LNCAP (cell line): ENCODE data around the gene GAB1.

Experiments used
- TF ChIP-seq, protein P1 (sequence below): fragments of 450-650 bp; IDR thresholded peaks from 2 replicates; pipeline ENCODE4 v1.5.1; 2017; ENCODE audit warnings: mild to moderate bottlenecking

GAB1 gene

DNA sequence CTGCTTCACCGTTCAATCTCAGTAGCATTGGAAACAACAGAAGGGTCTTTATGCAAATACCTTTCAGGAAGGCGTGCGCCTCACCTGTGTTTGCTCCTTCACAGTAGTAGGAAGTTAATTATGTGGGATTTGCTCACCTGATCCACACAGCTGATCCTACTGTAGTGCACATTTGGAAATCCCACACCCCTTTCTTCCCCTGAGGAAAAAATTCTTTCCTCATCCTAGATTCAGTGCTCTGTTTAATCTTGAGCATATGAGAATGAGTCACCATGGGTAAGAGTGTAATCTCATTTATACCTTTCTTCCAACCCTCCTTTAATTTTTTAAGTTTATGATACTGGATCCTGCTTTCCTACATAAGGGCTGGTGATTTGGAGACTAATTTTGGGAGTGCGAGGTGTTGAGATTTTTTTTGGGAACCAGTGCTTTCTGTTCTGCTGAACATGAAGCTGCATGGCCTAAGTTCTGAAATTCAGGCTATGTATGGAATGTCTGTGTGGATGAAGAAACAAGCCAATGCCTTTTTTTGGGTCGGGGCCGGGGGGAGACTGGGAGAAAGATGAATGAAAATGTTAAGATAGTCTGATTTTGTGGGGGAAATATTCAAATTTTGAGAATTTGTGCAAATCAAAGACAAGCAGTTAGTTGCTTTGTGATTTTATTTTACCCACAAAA lies 19.0 kb downstream of the GAB1 start:
- TF ChIP-seq, protein P1, sequence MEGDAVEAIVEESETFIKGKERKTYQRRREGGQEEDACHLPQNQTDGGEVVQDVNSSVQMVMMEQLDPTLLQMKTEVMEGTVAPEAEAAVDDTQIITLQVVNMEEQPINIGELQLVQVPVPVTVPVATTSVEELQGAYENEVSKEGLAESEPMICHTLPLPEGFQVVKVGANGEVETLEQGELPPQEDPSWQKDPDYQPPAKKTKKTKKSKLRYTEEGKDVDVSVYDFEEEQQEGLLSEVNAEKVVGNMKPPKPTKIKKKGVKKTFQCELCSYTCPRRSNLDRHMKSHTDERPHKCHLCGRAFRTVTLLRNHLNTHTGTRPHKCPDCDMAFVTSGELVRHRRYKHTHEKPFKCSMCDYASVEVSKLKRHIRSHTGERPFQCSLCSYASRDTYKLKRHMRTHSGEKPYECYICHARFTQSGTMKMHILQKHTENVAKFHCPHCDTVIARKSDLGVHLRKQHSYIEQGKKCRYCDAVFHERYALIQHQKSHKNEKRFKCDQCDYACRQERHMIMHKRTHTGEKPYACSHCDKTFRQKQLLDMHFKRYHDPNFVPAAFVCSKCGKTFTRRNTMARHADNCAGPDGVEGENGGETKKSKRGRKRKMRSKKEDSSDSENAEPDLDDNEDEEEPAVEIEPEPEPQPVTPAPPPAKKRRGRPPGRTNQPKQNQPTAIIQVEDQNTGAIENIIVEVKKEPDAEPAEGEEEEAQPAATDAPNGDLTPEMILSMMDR = no peak

DNA sequence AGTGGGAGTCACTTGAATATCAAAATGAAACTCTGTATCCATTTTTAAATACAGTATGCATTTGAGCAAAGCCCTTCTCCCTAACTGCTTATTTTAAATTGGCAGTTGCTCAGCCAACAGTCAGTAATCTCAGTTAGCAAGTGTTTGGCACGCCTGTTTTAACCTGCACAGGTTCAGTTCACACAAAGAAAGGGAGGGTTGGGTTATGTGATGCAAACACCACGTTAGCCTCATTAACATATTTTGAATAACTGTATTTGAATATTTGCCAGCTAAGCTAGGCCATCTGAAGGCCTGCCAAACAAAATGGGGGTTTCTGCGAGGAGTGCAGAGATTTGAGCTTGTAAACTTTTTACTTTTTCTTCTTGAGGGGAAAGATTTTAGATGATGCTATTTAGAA lies 19.8 kb downstream of the GAB1 start:
- TF ChIP-seq, protein P1 = no peak

DNA sequence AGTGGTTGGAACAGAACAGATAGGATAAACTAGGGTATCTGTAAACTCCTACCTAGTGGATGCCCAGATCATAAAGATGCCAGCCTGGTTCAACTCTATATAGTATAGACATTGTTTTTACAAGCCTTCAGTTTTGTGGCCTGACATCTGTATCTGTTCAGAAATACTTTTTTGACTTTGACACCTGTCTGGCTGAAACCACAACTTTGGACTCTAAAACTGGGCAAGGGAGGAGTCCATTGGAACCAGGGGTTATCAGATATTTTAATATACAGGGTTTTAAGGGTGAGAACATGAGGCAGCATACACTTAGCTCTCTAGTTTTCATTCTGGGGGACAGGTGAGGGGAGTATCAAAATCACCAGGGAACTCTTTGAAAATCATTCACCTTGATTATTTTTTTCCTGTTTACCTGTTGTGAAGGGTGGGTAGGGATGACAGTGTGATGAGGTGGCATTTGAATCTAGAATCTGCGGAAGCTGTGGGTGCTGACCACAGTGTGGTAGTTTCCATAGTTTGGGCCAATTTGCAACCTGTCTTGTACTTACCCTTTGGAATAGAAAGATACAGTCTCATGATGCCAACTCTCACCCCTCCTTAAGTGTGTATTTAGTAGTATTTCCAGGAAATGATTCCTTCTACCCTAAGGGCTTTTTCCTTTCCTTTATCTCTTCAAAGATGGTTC lies 20.6 kb downstream of the GAB1 start:
- TF ChIP-seq, protein P1 = no peak

DNA sequence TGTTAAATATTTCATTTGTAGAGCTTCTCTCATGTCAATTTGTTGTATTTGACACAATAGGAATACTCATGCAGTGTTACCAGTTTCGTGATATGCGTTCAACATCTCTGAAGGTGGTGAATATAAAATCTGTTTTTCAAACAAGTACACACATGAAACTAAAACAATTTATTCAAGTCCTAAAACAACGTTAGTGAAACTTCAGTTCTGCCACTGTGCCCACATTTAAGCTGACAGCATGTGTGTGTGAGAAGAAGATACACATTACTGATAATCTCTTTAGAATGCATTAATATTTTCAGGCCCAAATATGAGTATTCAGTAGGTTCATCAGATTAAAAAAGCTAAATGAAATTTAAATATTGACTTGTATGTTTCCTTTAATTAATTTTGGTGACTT lies 21.7 kb downstream of the GAB1 start:
- TF ChIP-seq, protein P1 = no peak

DNA sequence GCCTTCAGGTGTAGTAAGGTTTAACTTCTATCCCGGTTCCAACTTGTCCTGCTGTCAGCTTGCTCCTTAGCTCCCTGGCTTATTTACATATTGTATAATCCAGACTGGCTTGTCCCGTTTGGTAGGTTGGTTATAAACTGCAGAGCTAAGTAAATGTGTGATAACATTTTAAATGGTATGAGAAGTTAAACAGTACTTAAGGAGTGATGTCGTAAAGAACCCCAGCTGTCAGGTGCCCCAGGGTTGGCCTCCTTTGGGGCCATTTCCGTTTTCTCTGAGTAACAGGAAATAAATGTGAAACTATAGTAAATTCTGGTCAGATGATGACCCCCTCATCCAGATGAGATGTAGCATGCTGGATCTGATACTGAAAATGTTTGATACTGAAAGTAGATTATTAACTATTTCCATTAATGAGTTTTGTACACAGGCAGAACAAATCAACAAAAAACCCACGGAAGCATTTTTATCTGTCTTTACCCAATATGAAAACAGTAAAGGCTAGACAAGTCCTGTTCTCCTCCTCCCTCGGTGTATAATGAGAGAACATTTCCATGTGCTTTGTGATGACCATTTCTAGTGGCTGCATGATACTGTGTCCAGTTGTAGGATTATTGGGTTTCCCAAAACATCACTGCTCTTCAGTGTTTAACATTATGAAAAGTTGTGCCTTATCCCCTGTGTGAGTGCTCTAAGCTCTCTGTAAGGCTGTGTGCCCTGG lies 22.4 kb downstream of the GAB1 start:
- TF ChIP-seq, protein P1 = no peak

DNA sequence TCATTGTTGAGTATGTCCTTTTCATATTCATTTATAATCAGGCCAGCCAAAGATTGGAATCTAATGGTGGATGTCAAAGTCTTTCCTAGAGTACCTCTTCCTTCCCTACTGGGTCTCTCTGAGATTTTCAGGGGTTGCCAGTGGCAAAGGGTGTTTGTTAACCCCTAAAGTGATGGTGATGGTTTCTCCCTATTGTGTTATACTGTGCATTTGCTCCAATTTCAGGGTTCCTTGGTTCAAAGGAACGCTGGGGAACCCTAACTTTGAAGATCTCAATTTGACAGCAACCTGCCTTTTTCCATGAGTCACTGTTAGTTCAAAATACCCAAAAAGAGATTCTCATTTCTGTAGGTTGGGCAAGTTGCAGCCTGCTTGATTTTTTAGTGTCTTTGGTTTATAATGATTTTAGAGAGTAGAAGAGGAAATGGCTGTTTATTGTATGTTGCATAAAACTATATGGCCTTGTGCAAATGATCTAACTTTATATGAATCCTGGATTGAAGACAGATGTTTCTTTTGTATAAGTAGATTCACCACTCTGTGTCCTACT lies 23.0 kb downstream of the GAB1 start:
- TF ChIP-seq, protein P1 = no peak

DNA sequence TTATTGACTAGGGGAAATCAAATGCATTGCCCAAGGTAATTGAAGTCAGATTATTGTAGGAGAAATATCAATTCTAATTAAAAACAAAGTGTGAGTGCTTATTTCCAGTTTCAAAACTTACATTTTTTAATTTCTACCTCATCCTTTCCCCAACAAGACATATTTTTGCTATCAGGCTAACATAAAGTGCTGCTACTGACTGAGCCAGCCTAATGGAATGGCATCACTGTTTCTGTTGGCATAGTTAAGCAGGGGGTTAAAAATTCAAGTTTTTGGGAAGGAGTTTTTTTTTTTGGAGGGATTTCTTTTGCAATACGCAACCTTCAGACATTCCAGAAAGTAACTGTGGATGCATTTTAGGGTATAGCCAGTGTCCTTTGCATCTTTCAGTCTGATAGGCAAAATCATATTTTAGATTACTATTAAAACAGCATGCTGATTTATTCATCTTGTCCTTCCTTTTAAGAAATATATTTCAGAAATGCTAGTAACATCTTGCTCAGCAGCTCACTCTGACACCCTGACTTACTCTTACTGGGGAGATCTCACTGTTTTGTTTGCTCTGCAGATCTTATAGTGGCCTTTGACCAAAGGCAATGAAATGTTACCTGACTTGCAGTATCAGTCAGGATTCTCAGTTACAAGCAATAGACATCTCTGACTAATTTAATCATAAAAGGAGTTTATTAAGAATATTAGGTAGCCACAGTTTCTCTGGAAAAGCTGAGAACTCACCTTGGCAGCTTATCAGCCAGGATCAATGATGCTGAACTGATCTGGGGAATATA lies 24.4 kb downstream of the GAB1 start:
- TF ChIP-seq, protein P1 = no peak
